Measurements from ENCODE around the gene POLQ. TPM values are rescaled to one million over a fixed set of nuclear protein-coding genes. Genes with fewer than 3 reads are reported as not detected.

POLQ gene
- total and polyA plus RNA-seq, 7 donors: under 0.01 to 2.0 (median 0.46) TPM

DNA sequence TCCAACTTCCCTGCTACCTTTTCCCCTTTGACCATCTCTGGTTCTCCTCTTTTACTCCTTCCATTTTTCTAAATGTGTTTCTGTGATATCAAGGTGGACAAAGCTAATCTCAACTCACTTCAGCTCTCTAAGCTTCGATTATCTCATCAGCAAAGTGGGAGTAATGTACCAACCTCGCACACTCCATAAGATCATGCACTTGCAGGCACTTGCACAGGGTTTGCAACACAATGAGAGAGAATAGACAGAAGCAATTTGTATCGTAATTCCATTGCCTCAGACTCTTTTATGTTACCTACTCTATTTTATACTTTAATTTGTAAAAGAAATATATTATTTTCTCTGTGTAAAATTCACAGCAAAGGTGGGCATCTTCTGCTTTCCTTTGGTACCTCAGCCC is 7.0 kb upstream of the POLQ start:
- 90 to 93% methylated on average over 3 of the region's 3 CpGs for WGBS, 2 donors

DNA sequence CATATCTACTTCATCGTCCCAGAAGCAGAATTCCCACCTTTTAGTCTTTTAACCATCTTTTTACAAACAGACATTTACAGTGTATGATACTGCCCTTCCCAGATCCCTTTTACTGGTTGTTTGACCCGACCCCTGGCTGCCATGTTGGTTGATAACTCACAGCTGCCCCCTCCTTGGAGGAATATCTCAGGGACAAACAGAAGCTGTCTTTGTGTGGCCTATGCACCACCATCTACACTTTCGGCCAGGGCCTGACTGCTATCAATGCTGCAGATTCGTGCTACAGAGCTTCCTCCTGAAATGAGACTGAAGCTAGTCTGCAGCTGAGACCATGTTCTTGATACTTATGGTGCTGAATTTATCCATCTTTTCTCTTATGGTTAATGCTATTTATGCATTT is 6.6 kb upstream of the POLQ start:
- Histone ChIP-seq H3K4me3 (peak overlapping the region in 1 of 4 donors; percentile 4), H3K27ac (no peak overlapping the region), H3K27me3 (no peaks in the 10 kb centered on the region), H3K4me1 (no peaks in the 10 kb centered on the region), H3K9me3 (no peaks in the 10 kb centered on the region), H3K36me3 (no peaks in the 10 kb centered on the region)
- TF ChIP-seq EP300 (IDR thresholded peaks at IDR 0.05) (no peak), POLR2A (IDR thresholded peaks at IDR 0.05) (no peak)
- TF ChIP-seq, protein P1, sequence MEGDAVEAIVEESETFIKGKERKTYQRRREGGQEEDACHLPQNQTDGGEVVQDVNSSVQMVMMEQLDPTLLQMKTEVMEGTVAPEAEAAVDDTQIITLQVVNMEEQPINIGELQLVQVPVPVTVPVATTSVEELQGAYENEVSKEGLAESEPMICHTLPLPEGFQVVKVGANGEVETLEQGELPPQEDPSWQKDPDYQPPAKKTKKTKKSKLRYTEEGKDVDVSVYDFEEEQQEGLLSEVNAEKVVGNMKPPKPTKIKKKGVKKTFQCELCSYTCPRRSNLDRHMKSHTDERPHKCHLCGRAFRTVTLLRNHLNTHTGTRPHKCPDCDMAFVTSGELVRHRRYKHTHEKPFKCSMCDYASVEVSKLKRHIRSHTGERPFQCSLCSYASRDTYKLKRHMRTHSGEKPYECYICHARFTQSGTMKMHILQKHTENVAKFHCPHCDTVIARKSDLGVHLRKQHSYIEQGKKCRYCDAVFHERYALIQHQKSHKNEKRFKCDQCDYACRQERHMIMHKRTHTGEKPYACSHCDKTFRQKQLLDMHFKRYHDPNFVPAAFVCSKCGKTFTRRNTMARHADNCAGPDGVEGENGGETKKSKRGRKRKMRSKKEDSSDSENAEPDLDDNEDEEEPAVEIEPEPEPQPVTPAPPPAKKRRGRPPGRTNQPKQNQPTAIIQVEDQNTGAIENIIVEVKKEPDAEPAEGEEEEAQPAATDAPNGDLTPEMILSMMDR (IDR thresholded peaks at IDR 0.05): no peak
- 55 to 60% methylated on average over 4 of the region's 4 CpGs for WGBS, 2 donors
- DNase-seq: no peak
- intact Hi-C loops (cut with DNase I): no loop called here

More for the DNA sequence above, 7.0 kb upstream of the POLQ start:
- H3K9me3 ChIP-seq: no peaks in the 10 kb centered on the region
- no peaks in the 10 kb centered on the region for H3K36me3 ChIP-seq
- no peak overlapping the region for H3K4me3 ChIP-seq
- no peaks in the 10 kb centered on the region for H3K4me1 ChIP-seq
- no peaks in the 10 kb centered on the region for H3K27me3 ChIP-seq
- H3K27ac ChIP-seq: no peak overlapping the region
- intact Hi-C loops (cut with DNase I): no loop called here
- TF ChIP-seq POLR2A (IDR thresholded peaks at IDR 0.05) (no peak), POLR2AphosphoS5 (IDR thresholded peaks at IDR 0.05) (no peak), EP300 (IDR thresholded peaks at IDR 0.05) (no peak)
- TF ChIP-seq, protein P1 (IDR thresholded peaks at IDR 0.05): no peak
- no peak for DNase-seq

DNA sequence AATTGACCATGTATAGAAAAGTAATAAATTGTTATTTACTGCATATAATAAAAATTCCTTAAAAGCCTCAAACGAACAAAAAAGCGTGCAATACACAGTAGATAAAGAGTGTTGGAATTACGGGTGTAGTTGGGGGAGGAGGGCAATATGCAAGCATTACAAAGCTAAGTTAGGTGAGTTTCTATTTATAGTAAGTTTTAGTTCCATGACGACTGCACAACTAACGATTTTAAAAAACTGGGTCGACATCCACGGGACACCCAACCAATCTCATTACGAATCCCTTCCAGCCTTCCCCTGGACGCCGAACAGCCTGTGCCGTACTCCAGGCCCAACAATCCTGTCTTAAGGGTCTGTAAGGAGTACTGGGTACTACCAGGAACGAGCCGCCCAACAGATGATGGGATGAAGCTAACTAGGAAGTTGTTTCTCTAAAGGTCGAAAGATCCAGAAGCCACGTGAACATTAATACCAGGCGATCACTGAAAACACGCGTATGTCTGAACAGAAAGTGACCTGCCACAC is 677 bp downstream of the POLQ start:
- H3K4me3 ChIP-seq: peak overlapping the region; percentile 29 to 61 (median 54)
- no peak for DNase-seq
- peaks cover 0 to 11% (median 9%) of the 10 kb centered on the region in 4 donors for H3K4me1 ChIP-seq
- intact Hi-C loops (cut with DNase I): loop anchor here (5.0 to 10.0 kb wide), 4 partner anchors 107 to 840 kb away; partner anchors contain the start of genes FAM162A and MIX23
- no peaks in the 10 kb centered on the region for H3K27me3 ChIP-seq
- H3K36me3 ChIP-seq: no peaks in the 10 kb centered on the region
- H3K9me3 ChIP-seq: no peaks in the 10 kb centered on the region
- peak overlapping the region in 1 of 4 donors; percentile 77 for H3K27ac ChIP-seq
- WGBS, 2 donors: 2 to 5% methylated on average over 18 of the region's 18 CpGs
- TF ChIP-seq POLR2A (IDR thresholded peaks at IDR 0.05): no peak
- no peak for TF ChIP-seq EP300 (IDR thresholded peaks at IDR 0.05)
- TF ChIP-seq, protein P1 (IDR thresholded peaks at IDR 0.05): no peak
- TF ChIP-seq POLR2AphosphoS5 (IDR thresholded peaks at IDR 0.05): no peak

DNA sequence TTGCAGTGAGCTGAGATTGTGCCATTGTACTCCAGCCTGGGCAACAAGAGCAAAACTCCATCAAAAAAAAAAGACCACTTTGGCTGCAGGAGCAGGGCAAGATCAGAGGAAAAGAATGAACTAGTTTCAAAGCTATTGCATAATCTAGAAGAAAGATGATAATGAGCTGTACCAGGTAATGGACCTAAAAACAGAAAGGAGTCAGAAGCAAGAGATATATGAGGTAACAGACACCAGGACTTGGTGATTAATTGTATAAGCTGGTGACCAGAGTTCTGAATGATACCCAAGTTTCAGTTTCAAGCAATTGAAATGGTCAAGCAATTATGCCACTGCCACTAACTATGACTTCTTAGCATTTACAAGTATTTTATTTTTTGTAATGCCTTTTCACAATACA is 2.9 kb downstream of the POLQ start:
- H3K9me3 ChIP-seq: no peaks in the 10 kb centered on the region
- no peak overlapping the region for H3K27ac ChIP-seq
- H3K4me1 ChIP-seq: peaks cover 0 to 11% (median 9%) of the 10 kb centered on the region in 4 donors
- no peak overlapping the region for H3K4me3 ChIP-seq
- no peak for DNase-seq
- TF ChIP-seq POLR2AphosphoS5 (IDR thresholded peaks at IDR 0.05) (no peak), POLR2A (IDR thresholded peaks at IDR 0.05) (no peak), EP300 (IDR thresholded peaks at IDR 0.05) (no peak)
- TF ChIP-seq, protein P1 (IDR thresholded peaks at IDR 0.05): no peak
- no peaks in the 10 kb centered on the region for H3K36me3 ChIP-seq
- no peaks in the 10 kb centered on the region for H3K27me3 ChIP-seq
- intact Hi-C loops (cut with DNase I): loop anchor here (10.0 kb wide), 2 partner anchors 812 to 842 kb away; partner anchors contain the start of genes FAM162A and MIX23

DNA sequence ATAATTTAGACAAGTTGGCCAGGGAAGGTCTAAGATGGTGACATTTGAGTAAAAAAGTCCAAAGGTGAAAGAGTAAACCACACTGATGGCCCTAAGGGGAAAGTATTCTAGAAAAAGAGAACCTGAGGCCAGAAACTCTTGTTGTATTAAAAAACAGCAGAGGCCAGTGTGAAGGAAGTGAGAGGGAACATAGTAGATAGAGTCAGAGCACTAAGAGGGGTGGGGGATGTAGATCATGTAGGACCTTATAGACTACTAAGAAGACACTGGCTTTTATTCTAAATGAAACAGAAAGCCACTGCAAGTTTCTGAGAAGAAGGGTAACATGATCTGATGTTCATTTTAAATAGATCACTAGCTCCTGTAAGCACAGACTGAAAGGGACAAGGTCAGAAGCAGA is 14.5 kb downstream of the POLQ start:
- no peak for DNase-seq
- Histone ChIP-seq H3K27me3 (no peaks in the 10 kb centered on the region), H3K4me1 (no peaks in the 10 kb centered on the region), H3K27ac (no peak overlapping the region), H3K36me3 (no peaks in the 10 kb centered on the region), H3K9me3 (no peaks in the 10 kb centered on the region), H3K4me3 (no peak overlapping the region)
- intact Hi-C loops (cut with DNase I): no loop called here
- TF ChIP-seq, protein P1 (IDR thresholded peaks at IDR 0.05): no peak
- no peak for TF ChIP-seq POLR2A (IDR thresholded peaks at IDR 0.05)
- TF ChIP-seq POLR2AphosphoS5 (IDR thresholded peaks at IDR 0.05): no peak
- no peak for TF ChIP-seq EP300 (IDR thresholded peaks at IDR 0.05)
